CD4-positive, alpha-beta T cell treated with Interleukin-12 subunit alpha and Interleukin-12 subunit beta, for 1 hour (primary cell): Measurements from ENCODE around the gene NUDT13.

Experiments used
- DNase-seq: peaks from one replicate; pipeline ENCODE4 v3.0.0-alpha.2; 2020

NUDT13 gene

GRCh38 chr10:73110345-73110849, at the start of gene NUDT13:
NUDT13 (plus strand) TSS chr10:73110455; CDS start chr10:73114366, 3,911 bp downstream.
- peak; percentile 73 for DNase-seq

- DNase-seq, result peak; percentile 58
Observed at GRCh38 chr10:73060738-73061635, 49.3 kb upstream of the NUDT13 start.

DNA sequence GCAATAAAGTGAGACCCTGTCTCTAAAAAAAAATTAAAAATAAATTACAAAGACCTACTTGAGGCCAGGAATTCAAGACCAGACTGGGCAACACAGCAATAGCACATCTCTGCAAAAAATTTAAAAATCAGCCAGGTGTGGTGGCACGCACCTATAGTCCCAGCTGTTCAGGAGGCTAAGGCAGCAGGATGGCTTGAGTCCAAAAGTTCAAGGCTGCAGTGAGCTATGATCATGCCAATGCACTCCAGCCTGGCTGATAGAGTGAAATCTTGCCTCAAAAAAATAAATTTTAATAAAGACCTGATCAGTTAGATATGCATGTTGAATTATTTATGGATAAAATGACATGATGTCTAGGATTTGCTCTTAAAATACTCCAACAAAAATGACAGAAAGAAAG, 48.5 kb upstream of the NUDT13 start:
- DNase-seq, result no peak

DNA sequence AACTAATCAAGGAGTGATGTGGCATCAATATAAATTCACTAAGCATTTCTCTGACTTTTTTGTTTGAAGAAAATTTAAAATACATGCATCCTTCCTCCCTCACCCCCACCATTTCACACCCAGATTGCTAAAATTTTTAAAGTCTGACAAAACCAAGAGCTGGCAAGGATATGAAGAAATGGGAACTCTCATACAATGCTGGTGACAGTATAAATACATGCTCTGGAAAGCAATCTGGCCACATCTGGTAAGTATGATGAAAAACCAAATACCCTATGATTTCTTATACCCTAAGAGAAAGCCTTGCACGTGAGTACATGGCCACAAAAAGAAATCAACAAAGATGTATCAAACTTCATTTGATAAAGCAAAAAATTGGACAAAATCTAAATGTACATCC, 44.8 kb upstream of the NUDT13 start:
- no peak for DNase-seq

- no peak for DNase-seq
Observed at GRCh38 chr10:73073627-73074026, 36.6 kb upstream of the NUDT13 start.

GRCh38 chr10:73075829-73076228, 34.4 kb upstream of the NUDT13 start:
- no peak for DNase-seq

DNA sequence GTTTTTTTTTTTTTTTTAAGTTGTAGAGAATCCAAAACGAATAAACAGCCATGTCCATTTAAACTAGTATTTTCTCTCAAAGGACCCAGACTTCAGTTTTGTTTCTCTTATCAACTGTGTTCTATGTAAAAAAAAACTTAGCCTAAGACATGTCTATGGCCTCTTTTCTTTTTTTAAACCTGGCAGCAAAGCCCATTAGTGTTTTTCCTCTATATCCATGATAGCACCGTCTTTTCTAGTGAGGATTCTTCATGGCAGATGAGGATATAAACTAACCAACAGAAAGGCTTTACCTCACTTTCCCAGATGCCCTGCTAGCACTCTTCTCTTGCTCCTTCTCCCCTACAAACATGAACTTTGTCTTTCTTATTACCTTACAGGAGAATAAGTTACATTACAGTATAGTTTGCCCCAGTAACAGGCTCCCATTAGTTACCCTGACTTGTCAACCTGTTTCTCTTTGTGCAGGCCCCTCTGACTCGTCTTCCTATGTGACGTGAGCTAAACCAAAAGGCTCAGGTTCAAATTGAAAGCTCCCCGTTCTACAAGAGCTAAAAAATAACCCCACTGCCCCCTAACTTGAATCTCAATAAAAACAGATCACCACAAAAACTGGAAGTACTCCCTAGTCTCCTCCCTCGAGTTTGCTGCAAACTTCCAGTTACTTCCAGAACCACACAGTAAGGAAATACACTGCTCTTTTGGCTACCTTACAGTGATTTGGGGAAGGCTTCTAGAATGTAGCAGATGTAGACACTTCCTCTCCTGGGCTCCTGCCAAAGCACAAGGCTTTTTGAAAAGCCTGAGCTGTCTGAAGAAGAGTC, 33.7 kb upstream of the NUDT13 start:
- DNase-seq, result no peak

DNA sequence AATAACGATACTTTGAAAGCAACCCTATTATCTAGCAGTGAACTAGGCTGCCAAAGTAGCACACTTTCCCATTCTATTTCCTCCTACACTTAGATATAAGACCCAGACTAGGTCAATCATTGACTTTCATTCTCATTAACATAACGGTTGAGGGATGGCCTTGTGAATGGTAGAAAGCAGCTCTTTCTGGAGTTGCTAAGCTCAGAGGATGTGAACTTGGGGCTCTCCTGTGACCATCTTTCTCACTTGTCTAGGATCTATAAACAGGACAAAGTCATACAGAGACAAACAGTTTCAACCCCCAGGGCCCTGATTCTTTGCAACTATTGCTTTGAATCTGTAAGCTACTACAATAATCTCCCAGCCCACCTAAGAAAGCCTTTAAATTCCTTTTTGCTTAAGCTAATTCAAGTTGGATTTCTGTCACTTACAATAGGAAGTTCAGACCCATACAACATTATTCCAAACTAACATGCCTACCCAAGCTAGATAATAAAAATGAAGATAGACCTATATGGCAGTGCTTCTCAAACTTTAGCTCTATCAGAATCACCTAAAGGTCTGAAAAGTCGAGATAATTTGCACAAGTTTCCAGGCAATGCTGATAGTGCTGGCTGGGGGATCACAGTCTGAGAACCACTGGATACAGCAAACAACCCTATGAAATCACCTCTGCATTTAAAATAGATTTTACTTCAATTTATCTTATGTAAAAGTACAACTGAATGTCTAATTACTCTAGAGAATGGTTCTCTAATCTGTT, 30.3 kb upstream of the NUDT13 start:
- no peak for DNase-seq

- DNase-seq, result no peak
Observed at GRCh38 chr10:73083221-73083620, 27.0 kb upstream of the NUDT13 start.

DNA sequence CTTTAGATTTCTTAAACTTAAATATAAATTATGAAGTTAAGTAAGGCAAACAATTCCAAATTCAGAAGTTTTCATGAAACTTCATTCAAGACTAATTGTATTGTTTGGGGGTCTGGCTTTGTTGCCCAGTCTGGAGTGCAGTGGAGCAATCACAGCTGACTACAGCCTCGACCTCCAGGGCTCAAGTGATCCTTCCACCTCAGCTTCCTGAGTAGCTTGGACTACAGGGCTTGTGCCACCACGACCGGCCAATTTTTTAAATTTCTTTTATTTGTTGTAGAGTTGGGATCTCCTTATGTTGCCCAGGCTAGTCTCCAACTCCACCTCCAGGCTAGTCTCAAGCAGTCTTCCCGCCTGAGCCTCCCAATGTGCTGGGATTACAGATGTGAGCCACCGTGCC, 26.0 kb upstream of the NUDT13 start:
- DNase-seq, result no peak

DNA sequence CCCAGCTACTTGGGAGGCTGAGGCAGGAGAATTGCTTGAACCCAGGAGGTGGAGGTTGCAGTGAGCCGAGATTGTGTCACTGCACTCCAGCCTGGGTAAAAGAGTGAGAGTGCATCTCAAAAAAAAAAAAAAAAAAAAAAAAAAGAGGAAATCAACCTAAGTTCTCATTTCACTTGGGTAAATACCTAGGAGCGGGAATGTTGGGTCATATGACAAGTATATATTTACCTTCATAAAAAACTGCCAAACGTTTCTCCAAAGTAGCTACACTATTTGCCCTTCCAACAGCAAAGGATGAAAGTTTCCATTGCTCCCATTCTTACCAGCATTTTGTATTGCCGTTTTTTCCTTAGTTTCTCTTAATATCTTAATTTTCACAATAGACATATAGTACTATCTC, 23.4 kb upstream of the NUDT13 start:
- DNase-seq, result no peak

GRCh38 chr10:73088304-73088703, 22.0 kb upstream of the NUDT13 start:
- no peak for DNase-seq

DNA sequence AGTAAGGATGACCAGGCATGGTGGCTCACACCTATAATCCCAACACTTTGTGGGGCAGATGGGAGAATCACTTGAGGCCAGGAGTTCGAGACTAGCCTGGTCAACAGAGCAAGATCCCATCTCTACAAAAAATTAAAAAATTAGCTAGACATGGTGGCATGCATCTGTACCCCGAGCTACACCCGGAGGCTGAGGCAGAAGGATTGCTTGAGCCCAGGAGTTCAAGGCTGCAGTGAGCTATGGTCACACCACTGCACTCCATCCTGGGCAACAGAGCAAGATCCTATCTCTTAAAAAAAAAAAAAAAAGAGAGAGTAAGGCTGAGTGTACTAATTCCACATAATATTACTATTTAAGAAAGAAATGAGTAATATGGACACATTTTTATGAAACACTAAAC, 17.4 kb upstream of the NUDT13 start:
- no peak for DNase-seq

DNA sequence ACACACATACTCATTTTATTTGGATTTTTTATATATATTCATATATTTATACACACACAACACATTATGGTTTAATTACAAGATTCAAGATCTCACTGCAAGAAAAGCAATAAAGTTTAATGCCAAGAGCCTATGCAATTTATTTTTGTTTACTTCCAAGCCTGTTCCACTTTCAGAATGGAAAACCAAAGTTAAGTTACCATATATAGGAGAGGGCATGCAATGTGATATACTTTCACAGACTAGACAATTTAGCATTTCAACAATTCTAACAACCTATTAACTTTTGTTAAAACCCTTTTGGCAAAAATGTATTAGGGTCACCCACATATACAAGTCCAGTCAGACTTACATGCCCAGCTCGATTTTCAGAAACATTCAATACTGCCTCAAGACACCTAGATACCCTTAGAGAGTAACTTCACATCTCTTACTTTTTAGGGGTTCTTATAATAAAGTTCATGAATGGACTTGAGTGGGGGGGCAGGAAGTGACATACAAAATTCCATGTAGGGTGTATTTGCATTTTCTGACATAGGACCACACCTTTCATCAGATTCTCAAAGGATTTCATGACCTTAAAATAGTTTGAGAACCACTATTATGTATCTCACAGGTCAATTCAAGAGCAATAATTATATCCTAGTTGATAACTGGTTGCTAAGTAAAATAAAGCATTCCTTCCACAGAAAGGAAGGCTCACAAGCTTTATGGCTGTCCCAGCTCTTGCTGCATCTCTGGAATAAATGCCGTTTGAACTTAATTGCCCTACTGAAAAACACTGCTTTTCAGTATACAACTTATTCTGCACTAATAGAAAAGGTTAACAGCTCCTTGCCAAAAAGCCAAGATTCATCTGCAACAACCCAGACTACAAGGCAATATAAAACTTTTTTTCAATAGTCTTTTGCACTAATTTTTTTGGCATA, 16.1 kb upstream of the NUDT13 start:
- DNase-seq, result no peak

DNA sequence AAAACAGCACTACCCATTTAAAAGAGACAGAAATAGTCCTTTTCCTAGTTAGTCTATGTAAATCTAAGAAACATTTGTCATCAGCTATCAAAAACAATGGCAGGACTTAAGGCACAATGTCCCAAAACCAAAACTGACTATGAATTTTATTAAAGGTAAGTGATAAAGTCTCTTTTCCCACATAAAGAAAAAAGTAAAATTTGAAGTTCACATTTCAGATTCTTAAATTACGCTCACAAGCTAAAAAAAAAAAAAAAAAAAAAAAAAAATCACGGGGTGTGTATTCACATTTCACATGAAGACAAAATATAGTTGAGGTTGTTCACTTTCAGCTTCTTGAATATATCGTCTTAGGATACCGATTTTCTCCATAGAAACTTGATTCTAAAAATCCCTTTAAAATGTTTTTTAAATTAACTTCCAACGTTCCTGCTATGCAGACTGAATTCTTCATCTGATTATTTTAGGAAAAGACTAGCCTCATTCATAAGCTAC, 15.2 kb upstream of the NUDT13 start:
- no peak for DNase-seq

DNA sequence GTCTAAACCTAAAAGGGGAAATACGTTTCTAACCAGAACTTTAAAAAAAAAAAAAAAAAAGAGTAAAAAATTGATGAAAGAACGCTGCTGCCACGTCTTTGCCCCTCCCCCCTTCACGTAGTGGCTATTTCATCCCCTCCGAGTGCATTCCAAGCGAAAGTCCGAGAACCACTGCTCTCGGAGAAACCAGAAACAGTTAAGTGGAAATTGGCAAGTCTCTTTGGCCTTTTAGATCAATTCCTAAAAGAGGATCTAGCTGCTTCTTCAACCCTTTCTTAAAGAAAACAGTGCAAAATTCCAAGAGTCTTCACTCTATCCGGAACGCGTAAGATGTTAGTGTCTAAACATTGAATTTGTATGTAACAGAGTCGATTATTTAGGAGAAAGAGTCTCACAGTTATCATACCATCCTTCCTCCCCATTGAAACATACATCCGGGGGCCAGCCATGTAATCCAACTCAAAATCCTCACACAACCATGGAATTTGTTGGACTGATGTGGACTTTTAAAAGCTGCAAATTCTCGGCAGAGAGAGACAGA, 14.7 kb upstream of the NUDT13 start:
- peak; percentile 55 for DNase-seq

DNA sequence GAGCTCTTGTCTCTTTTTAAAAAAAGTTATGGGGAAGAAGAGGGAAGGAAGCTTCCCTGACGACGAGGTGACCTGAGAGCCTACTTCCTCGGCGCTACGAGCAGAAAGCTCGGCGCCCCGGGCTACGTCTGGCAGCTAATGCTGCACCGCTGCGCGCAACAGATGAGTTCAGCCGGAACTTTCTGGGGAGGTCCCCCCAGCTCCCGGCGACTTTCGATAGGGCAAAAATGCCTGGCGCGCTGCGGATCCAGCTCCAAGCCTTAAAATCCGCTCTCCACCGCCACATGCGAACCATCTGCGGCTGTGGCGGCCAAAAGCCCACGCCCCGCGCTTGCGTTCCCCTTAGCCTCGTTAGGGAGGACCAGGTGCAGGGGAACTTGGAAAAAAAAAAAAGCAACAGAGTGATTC, 14.2 kb upstream of the NUDT13 start:
- peak; percentile 73 for DNase-seq

DNA sequence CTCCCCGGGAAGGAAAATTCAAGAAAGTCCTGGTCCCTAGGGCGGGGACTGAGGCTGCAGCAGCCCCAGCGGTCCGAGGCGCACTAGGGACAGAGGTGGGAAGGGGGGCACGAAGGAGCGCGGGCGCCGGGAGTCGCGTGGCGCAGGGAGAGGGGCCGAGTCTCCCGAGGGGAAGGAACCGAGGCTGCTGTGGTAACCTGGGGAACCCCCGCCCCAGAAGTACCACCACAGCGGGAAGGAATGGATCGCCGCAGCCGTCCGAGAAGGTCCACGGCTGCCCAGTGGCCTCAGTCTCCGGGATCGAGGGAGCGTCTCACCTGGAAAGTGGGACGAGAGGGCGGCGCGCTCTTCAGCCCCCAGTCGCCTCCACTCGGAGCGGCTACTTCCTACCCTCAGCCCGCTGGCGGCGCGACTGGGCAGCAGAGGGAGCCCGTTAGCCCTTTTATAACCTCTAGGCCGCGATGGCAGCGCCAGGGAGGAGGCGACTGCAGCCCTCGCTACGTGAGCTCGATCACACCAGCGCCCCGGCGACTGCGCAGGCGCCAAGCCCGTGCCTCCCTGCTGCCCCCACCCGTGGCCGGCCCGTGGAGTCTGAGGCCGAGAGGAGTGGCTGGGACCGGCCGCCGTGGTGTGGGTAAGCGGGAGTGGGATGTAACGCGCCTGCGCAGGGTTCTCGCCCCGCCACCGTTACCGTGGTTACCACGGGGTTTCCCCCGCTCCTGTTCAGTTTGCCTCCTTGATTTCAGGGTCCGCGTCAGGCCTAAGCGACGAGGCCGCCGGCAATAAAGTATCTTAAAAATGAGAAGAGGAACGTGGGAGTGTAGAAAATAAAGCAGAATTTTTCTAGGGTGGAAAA, 13.6 kb upstream of the NUDT13 start, which contains the start of gene P4HA1:
Gene P4HA1, minus strand, starts transcription at position 418 of the 856 bp plus-strand sequence. CDS start 21,983 bp downstream, outside the sequence.
- DNase-seq, result peak; percentile 100

- no peak for DNase-seq
Observed at GRCh38 chr10:73097305-73097670, 13.0 kb upstream of the NUDT13 start.

DNA sequence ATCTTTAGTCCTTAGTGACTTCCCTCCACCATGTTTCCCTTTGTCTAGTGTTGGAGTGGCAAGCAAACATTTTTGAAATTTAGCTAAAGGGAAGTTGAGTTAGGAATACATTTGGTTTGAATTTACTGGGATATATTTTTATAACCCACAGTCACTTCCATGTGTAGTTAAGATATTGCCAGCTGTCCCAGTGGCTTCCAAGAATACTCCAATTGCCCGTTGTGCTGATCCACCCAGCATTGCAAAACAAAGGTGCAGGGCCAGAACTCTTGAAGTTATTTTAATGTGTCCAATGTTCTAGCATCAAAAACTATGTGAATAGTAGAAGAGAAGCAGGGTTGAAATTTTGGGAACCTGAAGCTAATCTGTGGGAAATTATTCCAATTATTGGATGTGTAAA, 11.1 kb upstream of the NUDT13 start:
- DNase-seq, result no peak
